ENCODE measurements around the gene ZDHHC14.

ZDHHC14 gene

DNA sequence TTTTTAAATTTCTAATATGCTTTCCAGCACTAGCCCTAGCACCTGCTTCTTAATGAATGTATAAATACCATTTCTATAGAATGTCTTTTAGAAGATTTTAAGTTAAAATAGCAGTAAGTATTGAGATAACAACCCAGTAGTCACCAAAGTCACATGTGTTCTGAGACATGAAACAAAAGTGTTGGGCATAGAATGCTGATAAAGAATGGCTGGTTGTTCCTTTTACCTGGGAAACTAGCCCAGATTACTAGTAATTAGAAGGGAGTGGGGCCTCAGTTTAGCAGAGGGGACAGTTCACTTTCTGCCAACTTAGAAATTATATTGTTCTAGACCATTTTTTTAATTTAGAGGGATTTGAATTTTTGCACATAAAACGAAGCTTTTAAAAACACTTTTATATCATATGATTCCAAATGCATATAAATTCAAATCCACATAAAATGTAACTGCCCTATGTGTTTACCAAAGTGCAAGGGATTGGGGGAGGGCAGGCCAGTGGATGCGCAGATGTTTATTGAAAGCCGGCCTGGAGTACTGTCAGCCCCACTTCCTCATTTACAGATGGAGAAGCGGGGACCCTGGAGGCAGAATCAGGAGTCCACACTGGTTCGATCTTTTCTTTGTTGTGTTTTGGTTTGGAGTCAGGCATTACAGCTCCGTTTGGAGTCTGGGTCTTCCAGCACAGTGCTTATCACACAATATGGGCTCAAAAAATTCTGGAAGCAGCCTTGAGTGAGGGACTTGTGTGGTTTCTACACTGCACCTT is 139.8 kb downstream of the ZDHHC14 start:
- DNase-seq, result no peak

DNA sequence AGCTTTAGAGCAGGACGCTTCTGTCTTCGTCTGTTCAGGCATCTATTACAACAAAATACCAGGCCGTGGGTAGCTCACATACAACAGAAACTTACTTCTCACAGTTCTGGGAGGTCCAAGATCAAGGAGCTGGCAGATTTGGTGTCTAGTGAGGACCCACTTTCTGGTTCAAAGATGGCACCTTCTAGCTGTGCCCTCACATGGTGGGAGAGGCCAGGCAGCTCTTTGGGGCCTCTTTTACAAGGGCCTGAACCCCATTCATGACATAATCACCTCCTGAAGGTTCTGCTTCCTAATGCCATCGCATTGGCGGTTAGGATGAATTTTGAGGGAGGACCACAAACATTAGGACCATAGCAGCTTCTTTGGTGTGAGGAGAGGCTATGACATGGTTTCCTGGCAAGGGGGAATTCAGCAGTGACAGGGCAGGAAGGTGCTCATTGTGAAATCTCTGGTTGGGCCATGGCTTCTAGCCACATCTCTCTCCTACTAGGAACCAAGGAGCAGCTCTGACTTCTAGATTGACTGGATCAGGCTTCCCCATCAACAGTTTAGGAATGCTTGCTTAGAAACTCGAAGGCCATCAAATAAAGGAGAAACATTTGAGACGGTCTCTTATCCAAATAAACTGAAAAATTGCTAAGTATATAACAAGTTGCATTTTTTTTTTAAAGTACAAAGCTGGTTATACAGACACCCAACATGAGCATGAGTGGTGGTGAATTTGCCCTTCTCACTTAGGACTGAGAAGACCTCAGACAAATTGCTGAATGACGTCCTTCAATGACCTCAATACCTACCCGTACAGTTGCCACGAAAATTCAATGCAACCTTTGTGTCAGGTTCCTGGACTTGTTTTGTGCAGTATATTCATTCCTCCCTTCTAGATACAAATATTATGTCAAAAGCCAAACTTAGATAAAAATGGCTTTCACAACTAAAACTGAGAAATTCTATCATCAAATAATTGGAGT is 140.7 kb downstream of the ZDHHC14 start:
- no peak for DNase-seq

DNA sequence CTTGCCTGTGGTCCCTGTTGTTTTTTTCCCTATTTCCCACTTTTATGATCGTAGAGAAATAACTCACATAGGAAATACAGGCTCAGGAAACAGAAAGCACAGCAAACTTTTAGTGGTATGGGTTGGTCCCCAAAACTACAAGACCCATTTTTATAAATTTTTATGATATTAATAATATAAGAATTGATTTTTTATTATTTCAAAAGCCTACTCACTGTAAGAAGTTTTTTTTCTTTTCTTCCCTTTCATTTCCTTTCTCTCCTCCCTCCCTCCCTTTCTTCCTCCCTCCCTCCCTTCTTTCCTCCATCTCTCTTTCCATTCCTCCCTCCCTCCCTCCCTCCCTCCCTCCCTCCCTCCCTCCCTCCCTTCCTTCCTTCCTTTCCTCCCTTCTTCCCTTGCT is 141.5 kb downstream of the ZDHHC14 start:
- DNase-seq, result no peak

DNA sequence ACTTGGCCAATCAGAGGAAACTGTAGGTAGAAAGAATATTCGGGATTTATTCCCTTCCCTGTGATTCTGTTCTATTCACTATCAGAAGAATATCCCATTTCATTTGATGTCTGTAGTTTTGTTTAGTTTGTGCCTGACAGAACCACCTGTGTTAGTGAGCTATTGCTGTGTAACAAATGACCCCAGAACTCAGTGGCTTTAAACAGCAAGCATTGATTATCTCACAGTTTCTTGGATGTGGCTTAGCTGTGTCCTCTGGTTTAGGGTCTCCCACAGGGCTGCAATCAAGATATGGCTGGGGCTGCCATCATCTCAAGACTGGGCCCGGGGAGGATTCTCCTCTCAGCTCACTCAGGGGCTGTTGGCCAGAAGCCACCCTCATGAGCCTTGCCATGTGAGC is 143.7 kb downstream of the ZDHHC14 start:
- no peak for DNase-seq

GRCh38 chr6:157525292-157525889 is 144.4 kb downstream of the ZDHHC14 start:
- no peak for DNase-seq

GRCh38 chr6:157525918-157526425 is 145.0 kb downstream of the ZDHHC14 start:
- no peak for DNase-seq

DNA sequence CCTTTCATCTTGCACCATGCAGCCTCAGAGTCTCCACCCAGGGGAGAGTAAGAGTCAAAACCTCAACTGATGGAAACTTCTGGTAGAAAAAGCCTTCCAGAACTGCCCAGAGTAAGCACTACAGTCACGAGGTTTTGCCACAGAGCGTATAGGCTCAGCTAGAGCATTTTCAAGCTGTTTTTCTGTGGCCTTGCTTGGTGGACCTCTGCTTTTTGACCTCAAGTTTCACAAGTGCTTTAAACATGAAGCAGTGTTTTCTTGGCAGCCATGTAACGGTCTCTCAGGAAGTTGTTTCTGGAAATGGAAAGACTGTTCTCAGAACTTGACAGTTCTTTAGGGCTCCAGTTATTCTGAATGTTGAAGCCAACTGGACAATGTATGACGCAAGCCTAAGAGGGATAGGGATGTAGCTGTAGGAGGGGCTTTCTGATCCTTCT is 146.5 kb downstream of the ZDHHC14 start:
- no peak for DNase-seq

DNA sequence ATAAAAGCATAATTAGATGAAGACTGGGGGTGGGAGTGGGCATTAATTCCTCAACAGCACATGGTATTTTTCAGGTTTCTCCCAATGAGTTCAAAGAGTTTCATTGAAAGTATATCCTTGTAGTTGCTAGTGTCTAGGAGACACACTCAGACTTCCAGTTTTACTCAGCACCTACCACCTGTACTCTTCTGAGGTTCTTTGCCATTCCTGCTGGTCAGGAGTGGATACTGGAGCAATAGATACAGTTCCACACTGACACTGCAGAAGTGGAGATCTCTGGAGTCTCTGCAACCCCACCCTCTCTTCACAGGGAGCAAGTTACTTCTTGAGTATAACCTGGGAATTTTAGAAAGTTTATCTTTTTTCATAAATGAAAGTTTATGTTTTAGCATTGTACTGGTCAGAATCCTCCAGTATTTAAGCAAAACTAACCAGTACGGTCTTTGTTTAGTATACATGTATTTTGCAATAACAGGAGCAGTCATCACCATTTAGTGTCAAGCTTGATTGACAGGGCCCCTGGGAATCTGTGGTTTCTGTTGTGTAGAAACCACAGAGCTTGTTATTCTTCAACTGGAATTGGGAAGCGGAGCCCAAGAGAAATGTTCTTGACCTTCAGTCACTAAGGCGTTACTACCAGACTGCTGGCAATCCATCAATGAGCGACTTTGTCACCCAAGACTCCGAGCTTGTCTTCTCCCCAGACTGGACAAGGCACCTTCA is 148.1 kb downstream of the ZDHHC14 start:
- DNase-seq, result no peak

DNA sequence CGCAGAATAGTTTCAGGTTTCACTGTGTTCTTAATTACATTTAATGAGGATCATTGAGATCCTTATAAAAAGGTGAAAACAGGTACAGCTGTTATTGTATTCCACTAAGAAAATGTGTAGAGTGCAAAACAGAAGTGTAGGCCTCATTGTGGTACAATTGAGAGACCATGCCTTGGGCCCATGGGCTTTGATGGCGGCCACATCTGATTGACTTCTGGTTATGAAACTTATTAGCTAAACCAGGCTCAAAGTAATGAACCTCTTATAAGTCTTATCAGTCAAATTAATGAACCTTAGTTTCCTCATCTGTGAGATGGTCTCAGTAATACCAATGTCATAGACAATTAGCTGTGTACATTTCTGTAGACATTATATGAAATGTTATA is 148.7 kb downstream of the ZDHHC14 start:
- no peak for DNase-seq

DNA sequence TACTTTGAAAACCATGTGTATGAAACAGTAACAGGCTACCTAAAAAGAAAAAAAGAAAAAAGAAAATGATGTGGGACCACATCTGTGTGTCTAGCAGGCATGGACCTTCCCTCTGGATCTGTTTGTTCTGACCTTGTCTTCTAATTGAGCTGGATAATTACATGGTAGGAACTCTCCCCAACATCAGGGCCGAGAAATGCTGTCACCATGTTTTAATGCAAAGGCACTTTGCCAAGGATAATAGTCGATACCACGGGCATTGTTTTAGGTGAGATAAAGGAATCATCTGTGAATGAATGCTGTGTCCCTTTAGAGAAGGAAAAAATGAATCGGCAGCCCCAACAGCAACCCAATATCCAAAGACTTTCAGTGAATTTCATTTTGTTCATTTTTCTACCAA is 149.1 kb downstream of the ZDHHC14 start:
- DNase-seq, result no peak

DNA sequence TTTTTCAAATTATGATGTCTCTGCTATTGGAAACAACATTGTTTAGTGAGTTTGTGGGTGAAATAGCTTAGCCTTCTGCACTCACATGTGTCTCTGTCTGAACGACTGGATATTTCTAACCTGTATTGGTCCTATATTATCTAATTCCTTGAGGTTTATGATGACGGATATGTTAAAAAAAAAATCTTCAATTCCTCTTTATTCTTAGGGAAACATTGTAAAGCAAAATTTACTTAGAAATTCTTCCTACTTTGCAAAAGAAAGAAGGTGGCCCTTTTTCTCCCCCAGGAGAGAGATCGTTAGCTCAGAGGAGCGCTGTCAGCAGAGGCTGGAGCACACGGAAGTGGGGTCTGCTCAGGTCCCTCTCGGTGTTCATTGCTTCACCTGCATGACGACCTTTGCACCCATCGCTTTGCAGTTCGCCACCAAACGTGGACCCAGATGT is 149.8 kb downstream of the ZDHHC14 start:
- no peak for DNase-seq

DNA sequence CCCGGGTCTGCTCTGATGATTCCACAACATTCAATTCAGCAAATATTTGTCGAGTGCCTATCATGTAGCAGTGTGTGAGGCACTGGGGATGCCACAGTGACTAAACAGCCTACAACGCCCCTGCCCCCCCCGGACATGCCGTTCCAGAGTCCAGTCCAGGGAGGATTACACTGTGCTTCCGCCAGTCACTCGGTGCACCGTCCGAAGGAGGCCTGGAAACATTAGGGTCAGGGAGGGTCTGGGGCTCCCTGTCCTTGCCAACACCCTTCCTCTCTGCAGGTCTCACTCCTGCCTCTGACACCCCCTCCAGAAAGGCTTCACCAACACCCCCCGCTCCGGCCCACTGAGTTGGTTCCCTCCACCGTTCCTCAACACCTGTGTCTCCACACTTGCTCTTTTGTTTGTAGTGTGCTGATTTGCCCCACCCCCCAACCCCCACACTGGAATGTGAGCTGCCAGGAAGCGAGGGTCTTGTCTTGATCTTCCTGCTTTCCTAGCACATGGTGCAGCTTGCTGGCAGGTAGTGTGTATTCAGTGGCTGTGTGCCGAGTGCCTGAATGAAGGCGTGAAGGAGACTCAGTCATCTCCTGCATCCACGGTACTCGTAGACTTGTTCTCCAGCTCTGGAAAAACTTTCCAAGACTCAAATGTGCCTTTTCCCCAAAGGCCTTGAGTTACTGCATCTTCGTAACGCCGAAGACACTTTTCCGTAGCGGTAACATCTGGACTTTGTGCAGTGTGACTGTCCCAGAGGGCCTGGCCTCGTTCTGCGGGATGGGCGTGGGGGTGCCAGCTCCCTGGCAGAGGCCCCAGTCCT is 150.4 kb downstream of the ZDHHC14 start:
- DNase-seq, result no peak

GRCh38 chr6:157531986-157532365 is 151.0 kb downstream of the ZDHHC14 start:
- no peak for DNase-seq

DNA sequence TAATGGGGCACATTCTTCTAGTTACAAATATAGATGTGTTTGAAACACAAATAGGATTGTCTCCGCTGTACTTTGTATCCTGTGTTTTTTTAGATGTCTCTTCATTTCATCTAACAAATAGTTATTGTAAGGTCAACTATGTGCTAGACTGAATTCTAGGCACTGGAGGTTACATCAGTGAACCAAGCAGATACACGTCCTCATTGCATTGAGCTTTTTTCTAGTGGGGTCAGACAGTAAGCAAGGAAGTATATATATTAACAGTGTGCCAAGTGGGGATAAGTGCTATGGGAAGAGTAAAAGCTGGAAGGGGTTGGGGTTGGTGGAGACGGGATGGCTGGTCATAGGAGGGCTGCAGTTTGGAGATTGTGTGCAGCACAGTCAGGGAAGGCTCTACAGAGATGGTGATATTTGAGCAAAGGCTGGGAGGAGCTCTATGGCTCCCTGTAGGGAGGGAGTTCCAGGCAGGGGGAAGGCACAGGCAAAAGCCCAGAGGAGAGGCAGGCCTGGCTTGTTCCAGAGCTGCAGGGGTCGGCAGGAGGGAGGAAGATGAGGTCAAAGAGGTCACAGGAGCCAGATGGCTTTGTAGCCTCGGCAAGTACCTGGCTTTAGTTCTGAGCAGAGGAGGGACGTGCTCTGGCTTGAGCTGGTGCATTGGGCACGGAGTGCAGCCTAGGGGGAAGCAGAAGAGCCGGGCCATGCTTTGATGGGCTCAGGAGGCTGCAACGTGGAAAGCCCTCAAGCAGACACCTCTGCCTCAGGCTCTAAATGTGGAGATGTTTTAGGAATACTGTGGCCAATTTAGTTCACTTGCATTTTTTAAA is 152.3 kb downstream of the ZDHHC14 start:
- DNase-seq, result no peak

GRCh38 chr6:157534134-157534871 is 153.3 kb downstream of the ZDHHC14 start:
- no peak for DNase-seq

DNA sequence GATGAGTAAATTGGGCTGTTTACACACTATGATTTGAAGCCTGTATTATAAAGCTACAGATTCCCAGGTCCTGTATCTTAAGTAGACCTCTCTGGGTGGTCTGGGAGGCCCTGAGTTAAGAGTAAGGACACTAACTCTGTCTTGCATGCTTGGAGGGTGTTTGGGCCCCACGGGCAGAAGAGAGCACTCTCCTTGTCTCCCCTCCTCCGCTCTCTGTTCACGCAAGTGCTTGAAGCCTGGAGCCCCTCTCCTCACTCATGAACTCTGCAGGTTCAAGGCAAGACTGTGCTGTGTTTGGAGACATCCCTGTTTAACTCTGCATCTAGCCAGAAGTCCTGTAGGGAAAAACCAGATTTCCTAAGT is 154.0 kb downstream of the ZDHHC14 start:
- DNase-seq, result no peak

GRCh38 chr6:157535340-157536222 is 154.6 kb downstream of the ZDHHC14 start:
- no peak for DNase-seq

GRCh38 chr6:157536223-157536545 is 155.2 kb downstream of the ZDHHC14 start:
- DNase-seq, result no peak

- DNase-seq, result no peak
Measured at GRCh38 chr6:157537556-157537955, 156.6 kb downstream of the ZDHHC14 start.

Data from NCI-H446 treated with DMSO at 0.1 percent for 48 hours (cell line).